PC-9 (cell line): ENCODE measurements around the gene SNURF. TPM values are rescaled to one million over a fixed set of nuclear protein-coding genes. Genes with fewer than 3 reads are reported as not detected.

Experiments used
- BruUV-seq: library from RNA; stranded (reverse); fragments of 400-500 nt; replicated peaks from 2 replicates; lab custom pipeline; 2021; lab: Mats Ljungman, UMichigan
- CTCF ChIA-PET: fragments of 300-600 bp; sonication (Branson Sonifier 250); formaldehyde crosslinking; loops from one replicate; lab custom pipeline; 2022; ENCODE audit warnings: antibody characterized with exemption; lab: Charles Lee
- POLR2A ChIA-PET: fragments of 300-600 bp; sonication (Branson Sonifier 250); formaldehyde crosslinking; loops from one replicate; lab custom pipeline; 2022; ENCODE audit warnings: antibody characterized with exemption; ENCODE audit not compliant: unreplicated experiment; lab: Charles Lee
- DNase-seq, 2 experiments: peaks; one replicate each; pipeline versions ENCODE4 v3.0.0 to v3.0.0-alpha.2; 2015 to 2022; ENCODE audit warnings: mixed read lengths in 1 of 2
- H2AFZ ChIP-seq: fragments of 200-600 bp; sonication (generic); 2 replicates; pipeline ENCODE4 v1.8.1; 2017; ENCODE audit warnings: antibody characterized with exemption
- H3F3A ChIP-seq: fragments of 200-600 bp; sonication (generic); 2 replicates; pipeline ENCODE4 v1.8.1; 2017; ENCODE audit warnings: antibody characterized with exemption, mild to moderate bottlenecking, low read depth; ENCODE audit not compliant: insufficient read depth
- H3K27ac ChIP-seq: fragments of 200-600 bp; sonication (generic); 2 replicates; pipeline ENCODE4 v1.6.1; 2016; ENCODE audit warnings: mixed run types
- H3K27me3 ChIP-seq: fragments of 200-600 bp; sonication (generic); 2 replicates; pipeline ENCODE4 v1.6.1; 2016; ENCODE audit warnings: low read depth, mixed run types; ENCODE audit not compliant: insufficient read depth
- H3K36me3 ChIP-seq: fragments of 200-600 bp; sonication (generic); 2 replicates; pipeline ENCODE4 v1.6.1; 2016; ENCODE audit warnings: low read depth, mixed run types
- H3K4me1 ChIP-seq: fragments of 200-600 bp; sonication (generic); replicated peaks from 2 replicates; pipeline ENCODE4 v1.6.1; 2016; ENCODE audit warnings: mixed run types; ENCODE audit not compliant: insufficient read depth
- H3K4me2 ChIP-seq: fragments of 200-600 bp; sonication (generic); 2 replicates; pipeline ENCODE4 v1.6.1; 2017; ENCODE audit warnings: mixed run types
- H3K4me3 ChIP-seq: fragments of 200-600 bp; sonication (generic); 2 replicates; pipeline ENCODE4 v1.6.1; 2016; ENCODE audit warnings: mixed run types
- H3K79me2 ChIP-seq: fragments of 200-600 bp; sonication (generic); 2 replicates; pipeline ENCODE4 v1.6.1; 2017; ENCODE audit warnings: low read depth, mixed run types
- H3K9me2 ChIP-seq: fragments of 200-600 bp; sonication (generic); 2 replicates; pipeline ENCODE4 v1.8.1; 2017; ENCODE audit warnings: mild to moderate bottlenecking; ENCODE audit not compliant: insufficient read depth
- H3K9me3 ChIP-seq: fragments of 200-600 bp; sonication (generic); 2 replicates; pipeline ENCODE4 v1.8.1; 2016; ENCODE audit warnings: low read depth; ENCODE audit not compliant: insufficient read depth
- H4K20me1 ChIP-seq: fragments of 200-600 bp; sonication (generic); 2 replicates; pipeline ENCODE4 v1.8.1; 2017; ENCODE audit not compliant: insufficient read depth
- EZH2 ChIP-seq: fragments of 200-600 bp; sonication (generic); IDR thresholded peaks from 2 replicates; pipeline ENCODE4 v1.8.0; 2017; ENCODE audit warnings: antibody characterized with exemption, low read depth
- intact Hi-C: fragments of 100-400 bp; cut with micrococcal nuclease; formaldehyde crosslinking; loops from one replicate; pipeline ENCODE4 v1.10.0; 2022; ENCODE audit not compliant: unreplicated experiment
- total RNA-seq: library from RNA; stranded (reverse); gene quantifications from 2 replicates; pipeline ENCODE4 v1.2.3, GENCODE V29; 2021
- TF ChIP-seq, protein P1 (sequence below): fragments of 200-600 bp; sonication (generic); conservative IDR thresholded peaks from 2 replicates; pipeline ENCODE4 v1.6.1; 2017; ENCODE audit warnings: mixed run types, antibody characterized with exemption, mild to moderate bottlenecking, moderate library complexity

Gene SNURF
- total RNA-seq, 1 experiment from 2014 or later = 6.7 TPM

DNA sequence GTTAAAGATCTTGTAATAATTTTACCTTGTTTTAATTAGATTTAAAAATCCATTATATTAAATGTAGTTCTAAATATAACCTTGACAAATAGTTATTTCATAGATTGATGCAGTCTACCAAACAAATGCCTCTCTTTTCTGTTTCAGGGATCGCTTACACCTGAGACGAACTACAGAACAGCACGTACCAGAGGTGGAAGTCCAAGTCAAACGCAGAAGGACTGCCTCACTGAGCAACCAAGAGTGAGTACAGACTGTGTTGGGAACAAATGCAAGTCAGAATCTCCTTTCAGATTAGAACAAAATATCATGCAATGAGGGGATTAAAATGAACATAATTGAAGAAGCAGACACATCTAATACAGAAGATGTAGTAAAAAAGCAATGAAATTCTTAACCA, 7.2 kb downstream of the SNURF start:
- CTCF ChIA-PET = no interaction called here
- Histone ChIP-seq H3K9me3 (no peaks in the 10 kb centered on the region), H2AFZ (no peak overlapping the region), H3K36me3 (no peaks in the 10 kb centered on the region), H3K79me2 (no peaks in the 10 kb centered on the region), H3K27ac (no peak overlapping the region), H3K9me2 (no peaks in the 10 kb centered on the region), H3K4me3 (no peak overlapping the region), H3K4me2 (no peak overlapping the region), H3K4me1 (no peaks in the 10 kb centered on the region), H4K20me1 (no peaks in the 10 kb centered on the region), H3K27me3 (no peaks in the 10 kb centered on the region), H3F3A (no peaks in the 10 kb centered on the region)
- intact Hi-C loops = no loop called here
- TF ChIP-seq, protein P1, sequence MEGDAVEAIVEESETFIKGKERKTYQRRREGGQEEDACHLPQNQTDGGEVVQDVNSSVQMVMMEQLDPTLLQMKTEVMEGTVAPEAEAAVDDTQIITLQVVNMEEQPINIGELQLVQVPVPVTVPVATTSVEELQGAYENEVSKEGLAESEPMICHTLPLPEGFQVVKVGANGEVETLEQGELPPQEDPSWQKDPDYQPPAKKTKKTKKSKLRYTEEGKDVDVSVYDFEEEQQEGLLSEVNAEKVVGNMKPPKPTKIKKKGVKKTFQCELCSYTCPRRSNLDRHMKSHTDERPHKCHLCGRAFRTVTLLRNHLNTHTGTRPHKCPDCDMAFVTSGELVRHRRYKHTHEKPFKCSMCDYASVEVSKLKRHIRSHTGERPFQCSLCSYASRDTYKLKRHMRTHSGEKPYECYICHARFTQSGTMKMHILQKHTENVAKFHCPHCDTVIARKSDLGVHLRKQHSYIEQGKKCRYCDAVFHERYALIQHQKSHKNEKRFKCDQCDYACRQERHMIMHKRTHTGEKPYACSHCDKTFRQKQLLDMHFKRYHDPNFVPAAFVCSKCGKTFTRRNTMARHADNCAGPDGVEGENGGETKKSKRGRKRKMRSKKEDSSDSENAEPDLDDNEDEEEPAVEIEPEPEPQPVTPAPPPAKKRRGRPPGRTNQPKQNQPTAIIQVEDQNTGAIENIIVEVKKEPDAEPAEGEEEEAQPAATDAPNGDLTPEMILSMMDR = no peak
- no peak for TF ChIP-seq EZH2
- BruUV-seq = no TSS peak
- DNase-seq = no peak
- POLR2A ChIA-PET = no interaction called here

DNA sequence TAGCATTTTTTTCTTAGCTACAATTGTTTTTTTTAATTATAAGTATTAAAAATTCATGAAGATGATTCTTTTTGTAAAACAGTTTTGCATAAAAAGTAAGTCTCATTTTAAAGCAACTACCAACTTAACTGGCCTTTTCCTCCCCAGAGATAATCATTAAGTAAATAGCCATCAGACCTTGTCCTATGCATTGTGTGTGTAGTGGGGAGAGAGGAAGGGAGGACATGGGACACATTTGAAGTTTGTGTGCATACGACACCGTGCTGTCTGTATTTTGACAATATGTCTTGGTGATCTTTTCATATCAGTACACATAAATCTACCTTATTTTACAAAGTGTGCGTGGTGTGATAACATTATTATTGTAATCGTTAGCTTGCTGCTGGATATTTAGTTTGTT, 8.1 kb downstream of the SNURF start:
- ChIA-PET POLR2A (interaction anchor here (0.7 kb wide), 1 partner anchor 1913 kb away, joined by 4 read pairs; no protein-coding TSS in a partner anchor), CTCF (no interaction called here)
- Histone ChIP-seq H3K4me3 (no peak overlapping the region), H3K4me1 (no peaks in the 10 kb centered on the region), H3K27me3 (no peaks in the 10 kb centered on the region), H3K9me2 (no peaks in the 10 kb centered on the region), H3K9me3 (no peaks in the 10 kb centered on the region), H3K27ac (no peak overlapping the region), H3K36me3 (no peaks in the 10 kb centered on the region), H3F3A (no peaks in the 10 kb centered on the region), H3K79me2 (no peaks in the 10 kb centered on the region), H4K20me1 (no peaks in the 10 kb centered on the region), H3K4me2 (no peak overlapping the region), H2AFZ (no peak overlapping the region)
- TF ChIP-seq, protein P1 = no peak
- no peak for TF ChIP-seq EZH2
- intact Hi-C loops = no loop called here
- no TSS peak for BruUV-seq
- DNase-seq = no peak

DNA sequence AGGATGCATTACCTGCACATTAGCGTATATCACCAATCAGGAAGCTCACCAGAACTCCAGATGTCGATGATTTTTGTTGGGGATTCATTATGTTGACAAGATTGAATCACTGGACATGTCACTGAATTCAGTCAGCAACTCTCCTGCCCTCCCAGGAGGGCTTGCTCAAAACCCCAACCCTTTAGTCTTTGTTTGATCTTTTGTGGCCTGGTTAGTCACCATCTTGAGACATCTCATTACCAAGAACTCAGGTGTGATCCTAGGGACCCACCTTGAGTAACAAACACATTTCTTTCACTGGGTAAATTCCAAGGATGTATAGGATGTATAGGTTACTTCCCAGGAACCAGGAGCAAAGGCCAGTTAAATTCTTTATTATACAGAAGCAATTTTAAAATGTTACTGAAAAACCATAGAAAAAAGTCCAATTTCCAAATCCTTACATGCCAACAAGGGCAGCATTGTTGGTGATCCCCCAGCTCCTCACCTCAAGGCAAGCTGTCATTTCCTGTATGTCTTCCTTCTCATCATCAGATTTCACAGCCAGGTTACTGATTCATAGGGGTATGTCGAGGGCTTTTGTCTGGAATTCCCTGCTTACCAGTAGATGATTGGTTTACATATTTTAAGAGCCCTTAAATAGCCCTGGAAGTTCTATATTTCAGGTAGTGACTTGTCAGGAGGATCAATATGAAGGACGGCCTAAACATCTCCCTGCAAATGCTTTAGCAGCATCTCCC, 11.7 kb downstream of the SNURF start:
- no peaks in the 10 kb centered on the region for H4K20me1 ChIP-seq
- BruUV-seq = no TSS peak
- TF ChIP-seq, protein P1 = no peak
- TF ChIP-seq EZH2 = no peak
- no peak overlapping the region for H3K4me2 ChIP-seq
- H3K4me3 ChIP-seq = no peak overlapping the region
- ChIA-PET CTCF (no interaction called here), POLR2A (no interaction called here)
- H3K27ac ChIP-seq = no peak overlapping the region
- intact Hi-C loops = no loop called here
- H3K27me3 ChIP-seq = no peaks in the 10 kb centered on the region
- H3K79me2 ChIP-seq = no peaks in the 10 kb centered on the region
- no peaks in the 10 kb centered on the region for H3K4me1 ChIP-seq
- H3K36me3 ChIP-seq = no peaks in the 10 kb centered on the region
- DNase-seq = no peak
- H3K9me3 ChIP-seq = no peaks in the 10 kb centered on the region
- no peaks in the 10 kb centered on the region for H3F3A ChIP-seq
- H2AFZ ChIP-seq = no peak overlapping the region
- no peaks in the 10 kb centered on the region for H3K9me2 ChIP-seq
